GM18498 (cell line): ENCODE measurements around the gene KIF21B.

Experiments used
- ATAC-seq: cut with Tn5 transposase; IDR thresholded peaks from one replicate; pipeline ENCODE4 v1.9.1; 2021; ENCODE audit warnings: mild to moderate bottlenecking, moderate library complexity; ENCODE audit not compliant: unreplicated experiment

The KIF21B gene

DNA sequence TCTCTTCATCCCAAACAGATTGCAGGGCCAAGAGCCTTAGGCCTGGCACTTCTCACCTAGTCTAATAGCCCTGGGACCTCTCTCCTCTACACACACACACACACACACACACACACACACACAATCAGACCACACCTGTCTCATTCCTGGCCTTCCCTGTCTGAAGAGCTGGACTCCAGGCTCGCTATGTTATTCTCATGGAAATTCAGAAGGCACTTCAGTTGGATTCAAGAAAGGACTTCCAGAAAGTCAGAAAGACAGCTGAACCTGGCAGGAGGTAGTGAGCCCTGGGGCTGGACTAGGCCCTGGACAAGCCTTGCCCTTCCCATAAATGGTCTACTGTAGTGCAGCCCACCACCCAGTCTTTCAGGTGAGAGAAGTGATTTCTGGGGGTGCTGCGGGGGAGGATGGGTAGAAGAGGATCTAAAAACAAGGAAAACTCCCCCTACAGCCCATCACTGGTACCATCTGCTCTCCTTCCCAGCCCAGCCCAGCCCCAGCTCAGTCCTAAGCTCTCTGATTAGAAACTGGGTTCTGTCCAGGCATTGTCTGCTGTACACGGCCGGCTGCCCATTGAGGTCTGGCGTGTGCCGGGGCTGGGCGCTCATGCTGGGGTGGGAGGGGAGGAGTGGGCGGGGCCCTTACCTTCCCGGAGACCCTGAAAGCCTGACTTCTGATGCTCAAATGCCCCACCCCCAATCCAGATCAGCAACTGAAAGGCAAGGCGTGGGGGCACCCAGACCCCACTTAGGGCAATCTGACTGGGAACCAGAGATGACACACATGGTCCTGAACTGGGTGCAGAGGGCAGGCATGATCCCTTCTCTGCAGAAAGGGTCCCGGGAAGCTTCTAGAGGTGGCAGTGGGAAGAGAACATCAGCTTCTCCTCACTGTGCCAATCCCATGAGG, 2.5 kb downstream of the KIF21B start:
- no peak for ATAC-seq

DNA sequence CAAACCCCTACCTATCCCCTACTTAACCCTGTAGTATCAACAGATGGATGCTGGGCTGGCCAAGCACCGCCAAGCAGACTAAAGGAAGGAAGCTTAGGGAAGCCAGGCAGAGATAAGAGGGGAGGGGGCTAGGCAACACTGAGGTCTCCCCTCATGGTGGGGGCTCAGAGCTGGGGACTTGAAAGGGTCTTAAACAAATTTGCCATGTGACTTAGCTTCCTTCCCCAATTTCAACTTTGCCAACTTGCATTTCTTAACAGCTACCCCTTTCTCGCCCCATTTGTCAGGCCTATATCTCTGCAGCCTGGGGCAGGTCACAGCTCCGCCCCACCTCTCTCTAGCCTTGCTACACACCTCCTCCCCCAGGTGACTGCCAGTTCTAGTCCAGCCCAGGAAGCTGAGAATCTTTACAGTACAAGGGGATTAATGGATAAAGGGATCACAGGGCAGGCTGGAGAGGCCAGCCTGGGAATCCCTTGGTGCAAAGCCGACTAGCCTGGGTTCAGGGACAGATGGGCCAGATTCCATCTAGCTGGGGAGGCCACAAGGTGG, 3.4 kb downstream of the KIF21B start:
- ATAC-seq: no peak

DNA sequence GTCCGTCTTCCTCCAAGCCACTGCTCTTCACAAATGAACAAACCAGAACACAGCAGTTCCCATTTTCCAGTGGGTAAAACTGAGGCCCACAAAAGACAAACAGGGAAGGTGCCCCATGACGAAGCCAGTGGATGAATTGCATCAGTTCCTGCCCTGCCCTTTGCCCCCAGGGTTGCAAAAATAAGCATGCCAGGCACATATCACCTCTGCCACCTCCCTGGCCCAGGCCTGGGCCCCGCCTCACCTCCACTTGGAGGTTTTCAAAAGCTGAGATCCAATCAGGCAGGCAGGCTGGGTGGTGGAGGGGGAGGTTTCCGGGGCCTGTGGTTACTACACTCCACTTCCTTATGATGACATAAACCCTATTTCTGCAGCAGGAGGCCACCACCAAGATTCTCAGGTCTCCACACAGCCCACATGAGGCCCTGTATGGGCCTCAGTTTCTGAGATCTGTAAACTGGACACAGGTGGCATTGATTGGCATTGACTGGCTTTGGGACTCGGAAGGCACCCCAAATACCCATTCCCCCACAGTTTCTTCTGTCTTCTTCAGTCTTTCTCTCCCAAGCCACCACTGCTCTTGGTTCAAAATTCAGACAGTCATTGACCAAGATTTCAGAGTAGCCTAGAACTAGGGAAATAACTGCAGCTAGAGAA, 4.1 kb downstream of the KIF21B start:
- peak; percentile 70 for ATAC-seq

DNA sequence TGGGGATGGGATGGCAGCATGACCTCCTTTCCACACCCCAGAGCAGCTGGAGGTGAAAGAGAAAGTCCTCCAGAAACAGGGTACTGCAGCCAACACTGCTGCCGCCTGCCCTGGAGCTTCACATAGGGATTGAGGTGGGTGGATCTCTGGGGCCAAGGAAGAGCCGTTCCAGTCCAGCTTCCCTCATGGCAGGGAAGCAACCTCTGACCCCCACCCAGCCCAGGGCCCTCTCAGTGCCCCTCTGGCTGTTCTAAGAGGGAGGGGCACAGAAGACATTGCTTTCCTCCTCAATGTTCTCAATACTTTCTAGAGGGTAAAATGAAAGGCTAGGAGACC, 5.7 kb downstream of the KIF21B start:
- ATAC-seq: no peak

DNA sequence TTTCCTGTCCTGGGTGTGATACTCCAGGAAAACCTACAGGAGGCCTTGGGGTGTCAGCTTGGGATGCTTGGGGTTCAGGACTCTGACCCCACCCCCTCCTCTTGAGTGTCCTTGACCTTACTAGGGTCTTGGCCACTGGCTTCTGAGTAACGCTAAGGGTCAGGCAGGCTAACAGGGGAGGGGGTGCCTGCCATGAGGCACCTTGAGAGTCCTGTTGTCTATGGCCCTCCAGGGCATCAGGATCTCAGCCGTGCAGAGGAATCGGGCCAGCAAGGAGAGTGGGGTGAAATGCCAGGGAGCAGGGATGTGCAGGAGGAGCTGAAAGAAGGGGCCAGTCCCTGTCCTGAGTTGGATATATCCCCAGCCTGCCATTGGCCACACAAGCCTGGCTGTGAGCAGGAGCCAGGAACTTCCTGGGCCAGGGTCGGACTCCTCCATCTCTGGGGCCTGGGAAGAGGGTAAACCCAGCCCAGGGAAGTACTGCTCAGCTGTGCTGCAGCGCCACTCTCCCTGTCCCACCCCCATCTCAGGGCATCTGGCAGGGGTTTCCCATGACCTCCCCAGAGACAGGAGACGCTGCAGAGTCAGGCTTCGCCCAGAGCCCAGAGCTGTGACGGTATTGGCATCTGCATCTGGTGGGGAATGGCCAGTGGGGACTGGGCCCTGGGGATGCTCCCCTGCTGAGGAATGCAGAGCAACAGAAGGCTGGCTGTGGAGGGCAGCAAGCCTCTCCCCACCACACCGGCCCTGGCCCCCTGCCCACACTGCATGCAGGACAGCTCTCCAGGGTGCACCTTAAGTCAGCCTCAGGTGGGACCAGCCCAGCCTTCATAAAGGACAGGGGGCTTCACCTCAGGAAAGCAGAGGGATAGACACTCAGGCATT, 6.3 kb downstream of the KIF21B start:
- ATAC-seq: peak; percentile 24

DNA sequence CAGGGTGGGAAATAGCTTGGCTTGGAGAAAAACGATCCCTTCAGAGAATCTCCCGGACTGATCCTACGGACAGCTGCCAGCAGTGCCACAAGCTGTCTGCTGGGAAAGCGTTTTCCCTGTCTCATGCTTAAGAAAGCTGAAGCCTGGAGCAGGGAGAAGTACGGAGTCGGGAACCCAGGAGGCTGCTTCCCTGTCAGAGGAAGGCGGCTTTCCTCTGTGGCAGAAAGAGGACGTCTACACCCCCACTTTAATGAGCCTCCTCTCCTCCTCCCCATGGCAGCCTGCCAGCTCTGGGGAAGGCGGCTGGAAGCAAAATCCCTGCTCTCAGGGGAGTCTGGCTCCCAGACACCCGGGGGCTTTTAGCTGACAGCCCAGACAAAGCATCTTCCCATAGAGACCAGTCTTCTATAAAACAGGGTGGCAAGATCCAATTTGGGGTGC, 7.3 kb downstream of the KIF21B start:
- no peak for ATAC-seq

DNA sequence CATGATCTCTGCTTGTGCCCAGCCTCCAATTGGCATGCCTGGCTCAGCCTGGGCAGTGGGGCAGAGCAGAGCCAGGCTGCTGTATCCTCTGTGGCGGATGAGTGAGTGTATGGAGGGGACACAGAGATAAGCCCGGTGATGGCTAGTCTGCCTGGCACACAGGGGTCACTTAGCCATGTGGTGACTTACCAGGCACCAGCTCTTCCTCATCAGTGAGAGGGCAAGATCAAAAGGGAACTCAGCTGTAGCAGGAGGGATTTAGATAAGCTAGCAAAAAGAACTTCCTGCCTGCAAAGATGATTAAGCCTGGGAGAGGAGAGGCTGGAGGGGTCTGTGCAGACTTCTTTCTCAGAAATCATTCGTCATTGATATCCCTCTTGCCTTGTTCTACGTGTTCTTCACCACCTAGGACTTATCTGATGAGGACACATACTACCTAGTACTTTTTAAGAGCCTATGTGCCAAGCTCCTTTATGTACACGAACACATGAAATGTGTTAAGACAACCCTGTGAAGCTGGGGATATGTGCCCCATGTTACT, 7.9 kb downstream of the KIF21B start:
- ATAC-seq: no peak

DNA sequence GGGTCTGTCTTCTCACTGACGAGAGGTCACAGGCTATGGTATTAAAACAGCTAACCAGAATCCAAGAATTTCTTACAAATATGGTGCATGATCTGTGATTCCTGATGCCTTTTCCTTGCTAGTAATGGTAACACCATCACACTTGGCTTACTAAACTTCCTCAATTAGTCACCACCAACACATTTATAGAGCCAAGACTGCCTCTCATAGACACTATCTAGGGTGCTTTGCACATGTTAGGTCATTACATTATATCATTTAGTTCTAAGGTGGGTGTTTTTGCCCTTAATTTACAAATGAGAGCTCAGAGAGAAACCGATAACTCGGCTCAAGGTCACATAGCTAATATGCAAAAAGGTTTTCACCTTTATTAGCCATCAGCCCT, 8.7 kb downstream of the KIF21B start:
- ATAC-seq: no peak

DNA sequence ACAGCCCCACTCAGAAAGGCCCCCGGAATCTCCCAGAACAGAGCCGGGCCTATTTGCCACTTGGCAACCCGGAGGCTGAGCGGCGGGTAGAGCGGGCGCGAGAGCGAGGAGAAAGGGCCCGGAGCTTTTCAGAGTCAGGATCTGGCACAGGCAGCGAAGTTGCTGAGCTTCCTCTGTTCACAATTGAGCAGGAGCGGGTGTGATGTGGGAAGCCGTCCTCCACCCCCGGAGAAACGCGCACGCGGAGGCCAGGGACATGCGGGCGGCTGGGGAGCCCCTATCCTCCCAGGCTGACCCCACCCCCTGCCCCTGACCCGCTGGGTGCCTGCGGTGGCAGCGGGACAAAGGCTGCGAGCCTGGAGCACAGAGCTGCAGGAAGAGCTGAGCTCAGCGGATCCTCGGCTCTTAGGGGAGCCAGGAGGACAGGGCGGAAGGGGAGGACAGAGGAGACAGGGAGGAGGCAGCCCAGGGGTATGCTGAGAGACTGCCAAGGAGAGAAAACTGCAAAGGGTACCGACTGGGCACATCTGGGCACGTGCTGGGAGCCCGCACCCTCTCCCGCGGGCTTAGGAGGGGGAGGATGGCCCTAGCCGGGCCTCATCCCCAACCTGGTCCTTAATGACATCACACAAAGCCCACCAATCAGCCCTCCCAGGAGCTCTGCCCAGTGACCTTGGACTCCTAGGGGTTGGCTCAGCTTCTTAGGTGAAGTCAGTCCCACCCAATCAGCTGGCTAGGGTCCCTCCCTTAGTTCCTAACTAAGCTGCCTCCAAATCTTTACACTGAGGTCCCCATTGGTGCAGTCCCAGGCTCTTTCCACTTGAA, 9.3 kb downstream of the KIF21B start:
- no peak for ATAC-seq

DNA sequence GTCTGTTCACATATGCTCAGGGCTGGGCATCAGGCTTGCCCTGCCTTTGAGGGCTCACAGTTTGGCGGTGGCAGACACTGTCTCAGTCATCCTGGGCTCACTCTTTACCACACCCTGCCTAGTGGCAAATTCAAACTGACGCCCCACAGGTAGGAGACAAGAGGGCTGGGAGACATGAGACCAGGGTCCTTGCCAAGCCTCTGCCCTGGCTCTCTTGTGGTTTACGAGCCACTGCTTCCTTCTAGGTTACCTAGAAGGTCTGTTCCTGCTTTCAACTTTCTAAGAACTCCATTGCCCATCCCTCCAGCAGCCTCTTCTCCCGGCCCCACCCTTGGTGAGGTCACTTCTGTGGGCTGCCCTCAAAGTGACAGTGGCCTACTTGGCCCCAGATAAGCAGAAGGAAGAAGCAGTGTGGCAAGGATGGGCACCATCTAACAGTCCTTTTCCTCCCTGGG, 10.5 kb downstream of the KIF21B start:
- ATAC-seq: no peak

DNA sequence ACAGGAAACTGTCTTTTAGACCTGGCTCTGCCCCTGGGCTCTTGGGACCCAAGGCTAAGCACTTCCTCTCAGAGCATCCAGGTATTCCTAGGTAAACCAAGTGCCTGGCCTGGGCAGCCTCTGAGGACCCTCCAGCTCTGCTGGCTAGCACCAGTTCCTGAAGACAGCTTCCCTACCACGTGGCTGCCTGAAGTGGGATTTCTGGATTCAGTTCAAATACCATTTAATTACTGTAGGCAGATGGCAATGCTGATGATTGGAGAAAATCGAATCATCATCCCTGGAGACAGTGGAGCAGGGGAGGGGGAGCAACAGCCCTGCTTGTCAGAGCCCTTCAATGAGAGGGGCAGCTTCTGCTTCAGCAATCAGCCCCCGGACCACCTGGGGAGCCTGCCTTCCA, 11.9 kb downstream of the KIF21B start:
- no peak for ATAC-seq

DNA sequence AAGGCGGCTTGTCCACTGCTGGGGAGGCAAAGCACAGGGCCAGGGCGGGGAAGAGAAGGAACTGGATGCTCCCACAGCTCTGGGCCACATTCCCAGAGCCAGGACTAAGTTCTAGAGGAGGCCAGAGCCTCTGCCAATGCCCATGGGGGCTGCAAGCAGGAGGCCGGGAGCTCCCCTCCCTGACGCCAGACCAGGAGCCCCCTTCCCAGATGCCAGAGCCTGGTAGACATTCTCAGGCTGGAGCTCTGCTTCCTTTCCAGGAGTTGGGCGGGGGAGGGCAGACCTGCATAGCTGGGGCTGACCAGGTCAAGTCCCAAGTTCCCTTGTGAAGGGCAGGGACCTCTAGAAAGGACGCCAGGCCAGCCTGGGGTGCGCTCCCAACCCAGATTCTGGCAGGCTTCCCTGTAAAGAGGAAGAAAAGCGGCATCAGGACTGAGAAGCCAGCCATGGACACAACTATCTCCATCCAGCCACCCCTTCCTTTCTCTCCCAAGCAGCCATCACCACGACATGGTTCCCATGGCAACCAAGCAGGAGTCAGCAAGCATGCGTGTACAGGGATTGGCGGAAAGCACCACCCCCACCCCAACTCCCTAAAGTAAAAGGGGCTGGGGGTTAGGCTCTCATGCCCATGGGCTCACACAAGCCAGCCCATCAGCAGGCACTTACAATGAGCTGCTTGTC, 13.4 kb downstream of the KIF21B start:
- ATAC-seq: no peak

DNA sequence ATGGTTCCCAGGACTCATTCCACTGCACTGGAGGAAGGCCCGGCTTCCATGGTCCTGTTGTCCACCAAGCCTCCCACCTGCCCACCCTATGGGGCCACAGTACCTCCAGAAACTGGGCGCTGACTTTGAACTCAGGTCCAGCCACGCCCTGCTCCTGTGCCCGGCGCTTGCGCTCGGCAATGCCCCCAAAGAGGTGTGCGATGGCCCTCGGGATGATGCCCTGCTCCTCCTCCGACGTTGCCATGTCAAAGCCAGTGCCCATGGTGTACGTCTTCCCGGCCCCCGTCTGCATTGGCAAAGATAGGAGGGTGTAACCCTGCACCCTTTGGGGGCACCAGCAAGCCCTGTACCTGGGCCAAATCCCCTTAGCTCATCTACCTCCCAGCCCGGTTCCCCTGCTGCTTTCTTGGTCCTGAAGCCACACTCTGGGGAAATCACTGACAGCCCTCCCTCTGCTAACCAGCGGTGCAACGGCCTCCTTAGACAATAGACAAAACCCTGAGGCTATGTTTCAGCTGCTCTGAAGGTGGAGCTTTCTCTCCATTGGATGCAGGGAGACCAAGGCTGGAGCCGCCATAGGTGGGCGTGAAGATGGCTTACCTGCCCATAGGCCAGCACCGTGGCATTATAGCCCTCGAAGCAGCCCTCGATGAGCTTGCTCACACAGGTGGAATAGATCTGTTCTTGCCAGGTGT, 14.7 kb downstream of the KIF21B start:
- no peak for ATAC-seq

DNA sequence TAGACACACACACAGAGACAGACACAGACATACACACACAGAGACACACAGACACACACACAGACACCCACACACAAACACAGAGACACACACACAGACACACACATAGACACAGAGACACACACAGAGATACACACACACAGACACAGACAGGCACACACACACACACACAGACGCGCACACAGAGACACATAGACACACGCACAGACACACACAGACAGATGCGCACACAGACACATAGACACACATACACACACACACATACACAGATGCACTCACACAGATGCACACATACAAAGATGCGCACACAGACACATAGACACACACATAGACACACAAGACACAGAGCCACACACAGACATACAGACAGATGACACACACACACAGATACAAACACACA, 16.0 kb downstream of the KIF21B start:
- ATAC-seq: no peak

DNA sequence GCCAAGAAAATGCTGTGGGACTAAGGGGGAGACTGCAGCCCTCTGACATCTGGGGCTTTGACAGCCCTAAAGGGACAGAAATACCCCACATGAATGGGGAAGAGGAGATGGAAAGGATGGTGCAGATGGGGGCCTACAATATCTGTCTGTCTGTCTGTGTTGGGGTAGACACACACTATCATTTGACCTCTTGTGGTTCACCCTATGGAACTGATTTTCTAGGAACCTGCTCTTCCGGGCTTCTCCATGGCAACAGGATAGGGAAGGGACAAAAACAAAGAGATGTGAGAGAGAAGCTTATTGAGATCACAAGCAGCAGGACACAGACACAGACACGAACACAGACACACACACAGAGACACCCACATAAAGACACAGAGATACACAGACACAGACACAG, 17.1 kb downstream of the KIF21B start:
- no peak for ATAC-seq

DNA sequence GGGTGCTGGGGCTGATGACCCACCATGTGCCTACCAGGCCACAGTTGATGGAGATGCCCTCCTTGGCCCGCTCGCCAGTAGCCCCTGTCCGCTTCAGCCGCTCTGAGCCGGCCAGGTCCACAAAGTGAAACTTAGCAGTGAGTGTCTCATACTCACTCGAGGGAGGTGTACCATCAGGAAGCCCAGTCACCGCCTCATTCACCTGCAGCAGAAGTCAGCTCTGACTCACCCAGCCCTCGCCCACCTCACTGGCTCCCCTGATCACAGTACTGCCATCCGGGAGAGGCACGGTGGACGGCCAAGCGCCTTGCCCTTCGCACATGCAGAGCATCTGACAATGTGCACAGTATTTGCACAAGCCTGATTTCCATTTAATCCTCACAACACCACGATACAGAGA, 18.8 kb downstream of the KIF21B start:
- no peak for ATAC-seq

DNA sequence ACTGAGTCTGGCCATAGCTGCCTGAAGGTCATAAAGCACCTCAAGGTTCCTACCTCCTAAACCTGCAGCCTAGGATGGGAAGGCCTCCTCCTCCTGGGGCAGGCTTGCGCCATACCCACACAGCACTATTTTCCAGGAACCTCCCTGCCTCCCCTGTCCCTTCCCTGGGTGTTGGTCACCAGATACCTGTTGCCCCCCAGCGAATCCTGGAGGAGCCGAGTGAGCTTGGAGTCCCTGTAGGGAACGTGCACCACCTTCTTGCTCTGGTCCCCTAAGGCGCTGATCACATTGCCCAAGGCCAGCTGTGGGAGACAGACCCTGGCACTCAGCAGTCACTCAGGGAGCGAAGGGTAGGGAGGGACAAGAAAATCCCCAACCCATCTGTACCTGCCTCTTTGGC, 19.4 kb downstream of the KIF21B start:
- no peak for ATAC-seq

DNA sequence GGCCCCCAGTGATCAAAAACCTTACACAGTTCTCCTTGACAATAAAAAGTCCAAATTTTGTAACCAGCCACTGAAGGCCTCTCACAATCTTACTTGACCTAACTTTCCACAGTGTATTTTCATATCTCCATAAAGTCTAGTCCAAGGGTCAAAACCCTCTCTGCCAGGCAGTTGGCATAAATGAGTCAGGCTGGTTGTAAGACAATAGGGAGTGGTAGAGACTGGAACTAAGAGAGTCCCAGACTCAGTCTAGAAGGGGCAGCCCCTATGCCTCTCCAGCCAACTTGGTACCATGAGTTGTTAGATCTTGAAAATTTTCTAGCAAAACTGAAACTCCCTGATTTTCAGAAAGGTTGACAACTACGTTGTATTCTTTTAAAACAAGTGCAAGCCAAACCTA, 21.0 kb downstream of the KIF21B start:
- ATAC-seq: no peak

DNA sequence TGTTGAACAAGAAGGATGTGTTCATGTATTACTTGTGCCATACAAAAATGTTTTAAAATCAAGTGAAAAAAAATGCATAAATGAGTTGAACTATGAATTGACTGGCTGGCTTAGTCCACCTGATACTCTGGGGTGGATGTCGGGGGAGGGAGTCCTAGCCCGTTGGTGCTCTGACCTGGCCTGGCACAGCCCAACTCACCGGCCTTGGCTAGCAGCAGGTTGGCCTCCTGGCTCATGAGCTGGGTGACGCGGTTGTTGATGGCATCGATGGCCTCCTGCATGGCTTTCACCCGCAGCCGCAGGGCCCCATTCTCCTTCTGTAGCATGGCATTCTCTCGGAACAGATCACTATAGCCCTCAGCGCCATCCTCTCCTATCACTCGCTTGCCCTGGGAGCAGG, 21.6 kb downstream of the KIF21B start:
- ATAC-seq: no peak
